Measurements from ENCODE around the gene ITGB1BP1.

ITGB1BP1 gene

DNA sequence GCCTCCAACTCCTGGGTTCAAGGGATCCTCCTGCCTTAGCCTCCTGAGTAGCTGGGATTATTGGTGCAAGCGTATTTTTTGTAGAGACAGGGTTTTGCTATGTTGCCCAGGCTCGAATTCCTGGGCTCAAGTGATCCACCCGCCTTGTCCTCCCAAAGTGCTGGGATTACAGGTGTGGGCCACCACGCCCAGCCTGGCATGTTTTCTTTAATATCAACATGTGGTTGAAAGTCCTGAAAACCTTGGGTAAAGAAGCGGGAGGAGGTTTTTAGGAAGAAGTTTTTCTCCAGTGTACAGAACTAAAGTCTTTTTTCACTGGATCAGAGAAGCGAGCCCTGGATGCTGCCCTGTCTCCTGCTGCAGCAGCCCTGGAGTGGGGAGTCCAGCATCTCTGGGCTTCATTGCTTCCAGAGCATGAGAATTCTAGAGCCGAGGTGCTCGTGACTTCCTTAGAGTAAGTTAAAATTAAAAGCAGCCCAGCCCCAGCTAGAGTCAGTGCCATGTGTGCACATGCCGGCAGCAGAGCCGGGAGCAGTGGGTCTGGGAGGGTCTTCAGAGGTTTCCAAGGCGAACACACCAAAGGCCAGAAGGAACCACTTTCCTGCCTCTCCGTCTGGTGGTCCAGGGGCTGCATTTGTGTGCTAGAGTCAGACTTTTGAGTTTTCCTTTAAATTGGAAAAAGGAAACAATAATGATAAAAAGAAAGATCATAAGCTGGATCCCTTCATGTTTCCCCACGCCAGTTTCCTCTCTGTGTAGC, 31.2 kb downstream of the ITGB1BP1 start:
- Histone ChIP-seq H3K36me3 (ENCODE audit: low read depth) (peaks cover 94% of the 10 kb centered on the region), H3K27ac (ENCODE audit: poor library complexity, severe bottlenecking) (no peak overlapping the region), H3K4me3 (ENCODE audit: severe bottlenecking) (no peak overlapping the region), H3K9me3 (ENCODE audit: severe bottlenecking) (no peaks in the 10 kb centered on the region), H3K27me3 (ENCODE audit: insufficient read depth, poor library complexity, severe bottlenecking) (no peaks in the 10 kb centered on the region), H3K4me1 (ENCODE audit: insufficient read depth, poor library complexity, severe bottlenecking) (peaks cover 4% of the 10 kb centered on the region)
- DNase-seq (ENCODE audit: low spot score) (no peak), ATAC-seq (ENCODE audit: low read depth) (no peak)
- TF ChIP-seq, protein P1, sequence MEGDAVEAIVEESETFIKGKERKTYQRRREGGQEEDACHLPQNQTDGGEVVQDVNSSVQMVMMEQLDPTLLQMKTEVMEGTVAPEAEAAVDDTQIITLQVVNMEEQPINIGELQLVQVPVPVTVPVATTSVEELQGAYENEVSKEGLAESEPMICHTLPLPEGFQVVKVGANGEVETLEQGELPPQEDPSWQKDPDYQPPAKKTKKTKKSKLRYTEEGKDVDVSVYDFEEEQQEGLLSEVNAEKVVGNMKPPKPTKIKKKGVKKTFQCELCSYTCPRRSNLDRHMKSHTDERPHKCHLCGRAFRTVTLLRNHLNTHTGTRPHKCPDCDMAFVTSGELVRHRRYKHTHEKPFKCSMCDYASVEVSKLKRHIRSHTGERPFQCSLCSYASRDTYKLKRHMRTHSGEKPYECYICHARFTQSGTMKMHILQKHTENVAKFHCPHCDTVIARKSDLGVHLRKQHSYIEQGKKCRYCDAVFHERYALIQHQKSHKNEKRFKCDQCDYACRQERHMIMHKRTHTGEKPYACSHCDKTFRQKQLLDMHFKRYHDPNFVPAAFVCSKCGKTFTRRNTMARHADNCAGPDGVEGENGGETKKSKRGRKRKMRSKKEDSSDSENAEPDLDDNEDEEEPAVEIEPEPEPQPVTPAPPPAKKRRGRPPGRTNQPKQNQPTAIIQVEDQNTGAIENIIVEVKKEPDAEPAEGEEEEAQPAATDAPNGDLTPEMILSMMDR (IDR thresholded peaks at IDR 0.05; ENCODE audit: poor library complexity, severe bottlenecking): no peak

DNA sequence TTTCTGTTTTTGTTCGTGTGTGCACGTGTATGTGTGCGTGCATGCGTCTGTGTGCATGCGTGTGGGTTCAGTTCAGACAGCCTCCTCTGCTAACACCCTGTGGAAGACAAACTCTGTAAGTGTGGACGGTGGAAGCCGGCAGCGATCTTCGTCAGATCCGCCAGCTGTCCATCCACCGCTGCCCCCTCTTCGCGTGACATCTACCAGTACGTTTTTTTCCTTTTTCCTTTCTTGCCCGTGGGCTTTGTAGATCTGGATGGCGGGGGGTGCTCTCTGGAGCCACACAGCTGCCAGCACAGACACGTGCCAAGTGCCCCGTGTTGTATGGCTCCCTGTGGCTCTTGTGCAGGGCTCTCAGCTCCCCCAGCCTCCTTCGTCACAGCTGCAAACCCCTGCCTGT, 32.3 kb downstream of the ITGB1BP1 start:
- Histone ChIP-seq H3K4me3 (ENCODE audit: severe bottlenecking) (no peak overlapping the region), H3K4me1 (ENCODE audit: insufficient read depth, poor library complexity, severe bottlenecking) (peaks cover 10% of the 10 kb centered on the region), H3K27ac (ENCODE audit: poor library complexity, severe bottlenecking) (no peak overlapping the region), H3K36me3 (ENCODE audit: low read depth) (peaks cover 83% of the 10 kb centered on the region), H3K27me3 (ENCODE audit: insufficient read depth, poor library complexity, severe bottlenecking) (no peaks in the 10 kb centered on the region), H3K9me3 (ENCODE audit: severe bottlenecking) (no peaks in the 10 kb centered on the region)
- TF ChIP-seq, protein P1 (IDR thresholded peaks at IDR 0.05; ENCODE audit: poor library complexity, severe bottlenecking): no peak
- no peak for ATAC-seq (ENCODE audit: low read depth)
- no peak for DNase-seq (ENCODE audit: low spot score)

DNA sequence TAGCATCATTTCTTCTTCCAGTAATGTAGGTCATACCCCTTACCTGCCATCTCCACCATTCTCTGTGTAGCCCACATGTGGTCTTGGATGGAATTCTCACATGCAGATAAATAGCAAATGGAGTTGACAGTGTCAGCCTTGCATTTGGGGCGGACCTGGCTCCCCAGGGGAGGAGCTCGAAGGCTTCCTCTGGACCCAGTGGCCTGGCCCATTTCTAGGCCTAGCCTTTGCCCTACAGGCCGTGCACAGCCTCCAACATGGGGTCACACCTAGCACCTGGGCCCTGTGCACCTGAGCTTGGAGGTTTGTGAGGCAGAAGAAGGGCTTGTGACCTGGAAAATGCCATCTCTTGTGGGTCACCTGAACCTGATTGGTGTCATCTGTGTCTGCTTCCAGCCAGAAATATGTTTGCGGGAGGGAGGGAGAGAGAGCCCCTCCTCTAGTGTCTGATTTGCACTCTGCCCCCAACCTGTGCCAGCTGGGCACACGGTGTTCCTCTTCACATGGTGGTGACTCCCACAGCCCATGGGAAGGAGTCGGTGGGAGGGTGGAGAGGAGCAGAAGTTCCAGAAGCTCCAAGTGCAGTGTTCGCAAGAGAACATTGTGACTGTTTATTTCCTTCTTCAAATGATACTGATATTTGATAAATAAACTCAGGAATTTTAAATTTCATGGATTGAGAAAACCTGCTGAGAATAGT, 33.0 kb downstream of the ITGB1BP1 start:
- Histone ChIP-seq H3K4me3 (ENCODE audit: severe bottlenecking) (no peak overlapping the region), H3K36me3 (ENCODE audit: low read depth) (peaks cover 83% of the 10 kb centered on the region), H3K9me3 (ENCODE audit: severe bottlenecking) (no peaks in the 10 kb centered on the region), H3K4me1 (ENCODE audit: insufficient read depth, poor library complexity, severe bottlenecking) (peaks cover 17% of the 10 kb centered on the region), H3K27ac (ENCODE audit: poor library complexity, severe bottlenecking) (no peak overlapping the region), H3K27me3 (ENCODE audit: insufficient read depth, poor library complexity, severe bottlenecking) (no peaks in the 10 kb centered on the region)
- no peak for ATAC-seq (ENCODE audit: low read depth)
- TF ChIP-seq, protein P1 (IDR thresholded peaks at IDR 0.05; ENCODE audit: poor library complexity, severe bottlenecking): no peak
- no peak for DNase-seq (ENCODE audit: low spot score)

DNA sequence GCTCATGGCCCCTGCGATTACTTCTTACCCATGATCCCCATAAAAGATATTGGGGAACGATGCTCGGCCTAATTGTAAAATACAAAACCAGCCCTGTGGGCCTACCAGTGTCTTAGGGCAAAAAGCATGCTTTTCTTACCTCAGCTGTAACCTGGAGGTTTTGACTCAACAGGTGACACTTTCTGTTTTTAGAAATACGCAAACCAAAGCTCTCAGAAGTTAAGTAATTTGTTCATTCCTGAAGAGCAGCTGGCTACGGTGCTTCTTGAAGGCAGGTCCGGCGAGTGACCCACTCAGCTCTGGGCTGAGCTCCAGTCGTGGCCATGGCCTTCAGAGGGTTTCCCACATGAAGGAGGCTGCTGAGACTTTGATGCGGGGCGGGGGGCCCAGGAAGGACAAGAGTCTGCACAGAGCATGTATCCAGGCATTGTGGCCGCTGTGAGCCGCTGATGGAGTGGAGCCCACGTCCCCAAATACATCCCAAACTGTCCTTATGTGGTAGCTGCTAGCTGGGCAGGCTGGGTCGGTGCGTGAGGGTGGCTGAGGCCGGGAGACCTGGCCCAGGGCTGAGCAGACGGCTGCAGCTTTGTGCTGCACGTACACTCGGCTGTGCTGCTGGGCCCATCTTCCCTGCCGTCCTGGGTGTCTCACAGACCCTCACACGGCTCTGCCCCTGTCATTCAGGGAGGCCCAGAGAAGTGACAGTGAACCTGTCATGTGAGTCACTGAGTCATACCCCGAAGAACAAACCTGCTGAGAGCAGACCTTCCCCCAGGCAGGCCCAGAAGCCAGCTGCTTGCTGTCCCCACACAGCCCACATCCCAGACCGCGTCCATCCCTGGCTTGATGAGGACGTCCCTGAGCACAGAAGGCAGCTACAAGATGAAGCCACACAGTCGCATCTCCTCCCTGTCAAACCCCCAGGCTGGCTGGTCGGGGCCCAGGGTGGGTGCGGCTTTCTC, 34.1 kb downstream of the ITGB1BP1 start:
- no peak overlapping the region for H3K4me3 ChIP-seq (ENCODE audit: severe bottlenecking)
- DNase-seq (ENCODE audit: low spot score): no peak
- no peaks in the 10 kb centered on the region for H3K27me3 ChIP-seq (ENCODE audit: insufficient read depth, poor library complexity, severe bottlenecking)
- H3K36me3 ChIP-seq (ENCODE audit: low read depth): peaks cover 84% of the 10 kb centered on the region
- ATAC-seq (ENCODE audit: low read depth): no peak
- no peak overlapping the region for H3K27ac ChIP-seq (ENCODE audit: poor library complexity, severe bottlenecking)
- H3K9me3 ChIP-seq (ENCODE audit: severe bottlenecking): no peaks in the 10 kb centered on the region
- peaks cover 21% of the 10 kb centered on the region for H3K4me1 ChIP-seq (ENCODE audit: insufficient read depth, poor library complexity, severe bottlenecking)
- TF ChIP-seq, protein P1 (IDR thresholded peaks at IDR 0.05; ENCODE audit: poor library complexity, severe bottlenecking): no peak
